GM12874 (cell line): Measurements from ENCODE around the gene HS3ST6.

Experiments
- CTCF ChIP-seq: IDR thresholded peaks from 2 replicates; pipeline ENCODE4 v1.5.1; 2011; ENCODE audit warnings: low read depth, mild to moderate bottlenecking, control low read depth, low read length, moderate library complexity; ENCODE audit not compliant: insufficient read depth

Gene HS3ST6

GRCh38 chr16:1932050-1933028 lies 14.1 kb upstream of the HS3ST6 start:
- no peak for TF ChIP-seq CTCF

GRCh38 chr16:1930338-1930720 lies 12.1 kb upstream of the HS3ST6 start:
- TF ChIP-seq CTCF, result no peak

DNA sequence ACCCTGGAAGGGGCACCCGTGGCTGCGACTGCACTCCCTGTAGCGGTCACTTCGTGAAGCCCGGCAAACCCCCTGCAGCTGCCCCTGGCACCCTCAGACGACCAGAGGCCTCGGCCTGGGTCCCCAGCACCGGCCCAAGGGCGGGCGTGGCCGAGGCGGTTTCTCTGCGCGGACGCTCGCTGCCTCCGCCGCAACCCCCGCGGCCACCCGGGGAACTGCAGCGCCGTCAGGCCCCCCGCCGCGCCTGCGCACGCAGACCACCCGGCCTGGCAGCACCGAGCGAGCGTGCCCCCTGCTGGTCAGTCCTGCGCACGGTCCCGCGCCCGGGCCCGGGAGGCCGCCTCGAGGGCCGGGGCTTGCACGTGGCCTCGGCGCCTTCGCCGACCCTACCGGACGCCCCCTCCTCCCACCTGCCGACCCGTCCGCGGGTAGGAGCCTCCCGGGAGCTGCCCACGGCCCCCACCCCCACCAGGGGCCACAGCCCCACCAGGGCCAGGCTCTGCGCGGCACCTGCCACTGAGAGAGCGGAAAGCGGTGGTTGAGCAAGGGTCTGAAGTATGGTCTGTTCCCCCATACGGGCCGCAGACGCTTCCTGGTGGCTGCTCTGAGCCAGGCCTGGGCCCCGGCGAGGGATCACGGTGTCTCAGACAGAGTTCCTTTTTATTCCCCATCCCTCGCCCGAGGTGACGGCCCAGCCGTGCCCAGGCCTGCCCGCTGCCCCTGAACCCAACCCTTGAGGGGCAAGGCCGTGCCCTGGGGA lies 11.5 kb upstream of the HS3ST6 start:
- TF ChIP-seq CTCF, result peak; percentile 95

DNA sequence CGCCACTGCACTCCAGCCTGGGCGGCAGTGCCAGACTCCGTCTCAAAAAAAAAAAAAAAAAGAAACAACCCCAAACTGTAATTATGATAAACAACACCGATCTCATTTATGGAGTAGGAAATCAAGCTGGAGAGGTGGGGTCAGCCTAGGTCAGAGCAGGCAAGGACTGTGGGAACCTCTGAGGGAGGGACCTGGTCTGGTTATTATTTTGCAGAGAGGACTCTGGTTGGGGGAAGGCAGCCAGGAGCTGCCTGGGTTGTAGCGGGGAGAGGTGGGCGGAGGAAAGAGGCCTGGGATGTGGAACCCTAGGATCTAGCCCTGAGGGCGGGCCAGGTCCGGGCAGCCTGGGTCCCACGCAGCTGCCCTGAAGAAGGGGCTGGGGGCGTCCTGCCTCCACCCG lies 10.9 kb upstream of the HS3ST6 start:
- no peak for TF ChIP-seq CTCF

- no peak for TF ChIP-seq CTCF
Measured at GRCh38 chr16:1926271-1926670, 8.1 kb upstream of the HS3ST6 start.

GRCh38 chr16:1924095-1924494 lies 5.9 kb upstream of the HS3ST6 start:
- no peak for TF ChIP-seq CTCF

- peak; percentile 47 for TF ChIP-seq CTCF
Measured at GRCh38 chr16:1923299-1924034, 5.3 kb upstream of the HS3ST6 start.
